Liver (tissue), 9 donors: ENCODE measurements around the gene SLC2A5. TPM values are rescaled to one million over a fixed set of nuclear protein-coding genes. Genes with fewer than 3 reads are reported as not detected.

Source experiments
- DNase-seq: peaks from one replicate; pipeline ENCODE4 v3.0.0-alpha.2; 2017; ENCODE audit warnings: low spot score
- H3K27ac ChIP-seq, 2 donors: one replicate each; pipeline ENCODE4 v1.7.0; 2013; ENCODE audit warnings: inconsistent platforms in 2 of 2, low read length in 2 of 2, control low read depth in 1 of 2, low read depth in 1 of 2, mild to moderate bottlenecking in 1 of 2
- H3K27me3 ChIP-seq, 4 donors: one replicate each; pipeline versions ENCODE4 v1.6.1 to v1.7.0; 2013; ENCODE audit warnings: low read length in 3 of 4, inconsistent platforms in 1 of 4, mild to moderate bottlenecking in 1 of 4, moderate library complexity in 1 of 4; ENCODE audit not compliant: control insufficient read depth in 4 of 4, insufficient read depth in 4 of 4
- H3K36me3 ChIP-seq, 4 donors: one replicate each; pipeline versions ENCODE4 v1.6.1 to v1.7.0; 2013; ENCODE audit warnings: low read length in 3 of 4, mild to moderate bottlenecking in 3 of 4, low read depth in 1 of 4, moderate library complexity in 1 of 4; ENCODE audit not compliant: control insufficient read depth in 4 of 4, insufficient read depth in 3 of 4
- H3K4me1 ChIP-seq, 4 donors: one replicate each; pipeline versions ENCODE4 v1.6.1 to v1.7.0; 2013; ENCODE audit warnings: low read length in 3 of 4, mild to moderate bottlenecking in 3 of 4, moderate library complexity in 1 of 4; ENCODE audit not compliant: control insufficient read depth in 4 of 4, insufficient read depth in 4 of 4
- H3K4me3 ChIP-seq, 3 donors: one replicate each; pipeline versions ENCODE4 v1.6.1 to v1.7.0; 2013; ENCODE audit warnings: low read length in 3 of 3, control low read depth in 1 of 3, low read depth in 1 of 3, mild to moderate bottlenecking in 1 of 3
- H3K9ac ChIP-seq, 2 donors: one replicate each; pipeline ENCODE4 v1.7.0; 2013; ENCODE audit warnings: low read length in 2 of 2, mild to moderate bottlenecking in 2 of 2, moderate library complexity in 2 of 2, control low read depth in 1 of 2, low read depth in 1 of 2
- H3K9me3 ChIP-seq, 4 donors: one replicate each; pipeline versions ENCODE4 v1.6.1 to v1.7.0; 2013; ENCODE audit warnings: low read length in 3 of 4; ENCODE audit not compliant: control insufficient read depth in 4 of 4
- CTCF ChIP-seq: fragments of 150-350 bp; IDR thresholded peaks from 2 replicates; pipeline ENCODE4 v1.5.1; 2017; ENCODE audit warnings: improper control_type of control experiment, low read depth, low read length; ENCODE audit not compliant: missing input control
- EGR1 ChIP-seq, 2 donors: IDR thresholded peaks; 2 replicates each; pipeline ENCODE4 v1.6.1; 2016 to 2018; ENCODE audit warnings: antibody characterized with exemption in 2 of 2, low read depth in 2 of 2
- FOXA2 ChIP-seq: IDR thresholded peaks from 2 replicates; pipeline ENCODE4 v1.6.1; 2016; ENCODE audit warnings: antibody characterized with exemption
- GABPA ChIP-seq, 2 donors: IDR thresholded peaks in 1 of 2; conservative IDR thresholded peaks in 1 of 2; 2 replicates each; pipeline ENCODE4 v1.6.1; 2016; ENCODE audit warnings: antibody characterized with exemption in 2 of 2, mild to moderate bottlenecking in 1 of 2, moderate library complexity in 1 of 2
- HNF4A ChIP-seq, 2 donors: conservative IDR thresholded peaks; 2 replicates each; pipeline ENCODE4 v1.6.1; 2016; ENCODE audit warnings: antibody characterized with exemption in 2 of 2, mild to moderate bottlenecking in 2 of 2
- HNF4G ChIP-seq: IDR thresholded peaks from 2 replicates; pipeline ENCODE4 v1.6.1; 2016; ENCODE audit warnings: antibody characterized with exemption
- JUND ChIP-seq, 2 donors: IDR thresholded peaks; 2 replicates each; pipeline ENCODE4 v1.6.1; 2016; ENCODE audit warnings: antibody characterized with exemption in 2 of 2
- MAX ChIP-seq: IDR thresholded peaks from 2 replicates; pipeline ENCODE4 v1.6.1; 2016; ENCODE audit warnings: antibody characterized with exemption
- RAD21 ChIP-seq, 2 donors: IDR thresholded peaks; 2 replicates each; pipeline ENCODE4 v1.6.1; 2016; ENCODE audit warnings: antibody characterized with exemption in 2 of 2, mild to moderate bottlenecking in 2 of 2
- REST ChIP-seq: IDR thresholded peaks from 2 replicates; pipeline ENCODE4 v1.6.1; 2016; ENCODE audit warnings: antibody characterized with exemption, mild to moderate bottlenecking
- RXRA ChIP-seq, 2 donors: IDR thresholded peaks; 2 replicates each; pipeline ENCODE4 v1.6.1; 2017 to 2018; ENCODE audit warnings: antibody characterized with exemption in 2 of 2, mild to moderate bottlenecking in 1 of 2
- SP1 ChIP-seq: IDR thresholded peaks from 2 replicates; pipeline ENCODE4 v1.6.1; 2018; ENCODE audit warnings: antibody characterized with exemption, mild to moderate bottlenecking
- YY1 ChIP-seq: IDR thresholded peaks from 2 replicates; pipeline ENCODE4 v1.6.1; 2016; ENCODE audit warnings: antibody characterized with exemption, mild to moderate bottlenecking
- ZBTB33 ChIP-seq: IDR thresholded peaks from 2 replicates; pipeline ENCODE4 v1.6.1; 2016; ENCODE audit warnings: antibody characterized with exemption
- WGBS: extraction: QIAGEN DNeasy Blood & Tissue Kit; methylation state at CpG from one replicate; pipeline ENCODE4 v1.1.7; 2013; 5-methylcytosine and 5-hydroxymethylcytosine counted together
- polyA plus RNA-seq, 2 donors: library from polyadenylated mRNA; stranded (reverse) in 1 of 2; unstranded in 1 of 2; fragments of 200-250 nt in 1 of 2; fragments of >200 nt in 1 of 2; fragmentation: Nextera tagmentation in 1 of 2; extraction: Ambion mirVana in 1 of 2; gene quantifications; one replicate each; pipeline versions ENCODE4 v1.2.1 to v1.2.3, GENCODE V29; 2013 to 2015
- total RNA-seq, 2 donors: library from RNA; depleted of rRNA; stranded (reverse); fragments of >200 nt; gene quantifications; one replicate each; pipeline ENCODE4 v1.2.3, GENCODE V29; 2014
- donor health status: healthy.
- donor health status: healthy.
- donor health status: healthy.
- donor health status: healthy.
- donor health status: healthy.

Gene SLC2A5
- total and polyA plus RNA-seq, 4 donors = 0.07 to 1.6 (median 0.13) TPM

- no peaks in the 10 kb centered on the region for H3K9me3 ChIP-seq
- DNase-seq = no peak
- no peaks in the 10 kb centered on the region for H3K27me3 ChIP-seq
- 95% methylated on average over 6 of the region's 6 CpGs for WGBS
- H3K4me1 ChIP-seq = no peaks in the 10 kb centered on the region
- H3K4me3 ChIP-seq = no peak overlapping the region
- H3K9ac ChIP-seq = no peak overlapping the region
- TF ChIP-seq RAD21 (IDR thresholded peaks at IDR 0.05) (no peak), ZBTB33 (no peak), REST (no peak), GABPA (IDR thresholded peaks at IDR 0.05 in 1 of 2, conservative IDR thresholded peaks at IDR 0.05 in 1 of 2) (no peak), EGR1 (IDR thresholded peaks at IDR 0.05; ENCODE audit: low read depth in 2 of 2) (no peak), RXRA (IDR thresholded peaks at IDR 0.05) (no peak), SP1 (no peak), HNF4A (conservative IDR thresholded peaks at IDR 0.05) (no peak)
- H3K36me3 ChIP-seq = no peaks in the 10 kb centered on the region
- H3K27ac ChIP-seq = no peak overlapping the region
Observed at GRCh38 chr1:9052272-9053049, 17.0 kb downstream of the SLC2A5 start.

GRCh38 chr1:9051379-9051778, 18.1 kb downstream of the SLC2A5 start:
- H3K4me1 ChIP-seq = no peaks in the 10 kb centered on the region
- H3K9ac ChIP-seq = no peak overlapping the region
- DNase-seq = no peak
- no peaks in the 10 kb centered on the region for H3K9me3 ChIP-seq
- no peaks in the 10 kb centered on the region for H3K36me3 ChIP-seq
- H3K27me3 ChIP-seq = no peaks in the 10 kb centered on the region
- H3K27ac ChIP-seq = no peak overlapping the region
- 61% methylated on average over 1 of the region's 1 CpG for WGBS
- TF ChIP-seq RAD21 (IDR thresholded peaks at IDR 0.05) (no peak), FOXA2 (no peak), RXRA (IDR thresholded peaks at IDR 0.05) (no peak), HNF4A (conservative IDR thresholded peaks at IDR 0.05) (no peak), EGR1 (IDR thresholded peaks at IDR 0.05; ENCODE audit: low read depth in 2 of 2) (no peak), REST (no peak), CTCF (no peak), HNF4G (no peak), MAX (no peak), YY1 (no peak), JUND (IDR thresholded peaks at IDR 0.05) (no peak)
- no peak overlapping the region for H3K4me3 ChIP-seq
